Tibial nerve (tissue), 4 donors: Measurements from ENCODE around the gene LGR5. TPM values are rescaled to one million over a fixed set of nuclear protein-coding genes. Genes with fewer than 3 reads are reported as not detected.

Source experiments
- DNase-seq, 2 donors: peaks; one replicate each; pipeline ENCODE4 v3.0.0-alpha.2; 2019; ENCODE audit warnings: low spot score in 2 of 2
- H3K27ac ChIP-seq, 4 donors: fragments of 200-600 bp; sonication (generic) in 3 of 4; one replicate each; pipeline ENCODE4 v1.5.1; 2017 to 2019; ENCODE audit warnings: mild to moderate bottlenecking in 1 of 4
- H3K27me3 ChIP-seq, 2 donors: fragments of 200-600 bp; sonication (generic) in 1 of 2; one replicate each; pipeline versions ENCODE4 v1.5.1 to v1.6.0; 2017 to 2019
- H3K36me3 ChIP-seq, 3 donors: fragments of 200-600 bp; sonication (generic); one replicate each; pipeline ENCODE4 v1.5.1; 2018 to 2019
- H3K4me1 ChIP-seq, 4 donors: fragments of 200-600 bp; sonication (generic) in 3 of 4; one replicate each; pipeline ENCODE4 v1.5.1; 2017 to 2019
- H3K4me3 ChIP-seq, 4 donors: fragments of 200-600 bp; sonication (generic) in 3 of 4; one replicate each; pipeline ENCODE4 v1.5.1; 2017 to 2019; ENCODE audit warnings: mild to moderate bottlenecking in 1 of 4, moderate library complexity in 1 of 4
- H3K9me3 ChIP-seq, 4 donors: fragments of 200-600 bp; sonication (generic) in 3 of 4; one replicate each; pipeline ENCODE4 v1.5.1; 2017 to 2019
- CTCF ChIP-seq, 5 experiments: fragments of 200-600 bp in 3 of 5; fragments of 450-650 bp in 2 of 5; sonication (generic) in 3 of 5; IDR thresholded peaks; one replicate each; pipeline ENCODE4 v1.5.1; 2016 to 2019; ENCODE audit warnings: antibody characterized with exemption in 5 of 5, mild to moderate bottlenecking in 3 of 5, moderate library complexity in 2 of 5
- EP300 ChIP-seq, 2 donors: sonication (generic); formaldehyde crosslinking; IDR thresholded peaks; one replicate each; pipeline ENCODE4 v1.6.1; 2017; ENCODE audit warnings: antibody characterized with exemption in 2 of 2, mild to moderate bottlenecking in 1 of 2
- POLR2A ChIP-seq, 2 donors: fragments of 450-650 bp; IDR thresholded peaks; one replicate each; pipeline ENCODE4 v1.6.1; 2017; ENCODE audit warnings: antibody characterized with exemption in 2 of 2, mild to moderate bottlenecking in 2 of 2, moderate library complexity in 2 of 2
- WGBS, 2 donors: methylation state at CpG; one replicate each; pipeline ENCODE4 v1.1.5; 2018; 5-methylcytosine and 5-hydroxymethylcytosine counted together
- total RNA-seq, 4 donors: library from RNA; depleted of rRNA; stranded (reverse); fragments of >200 nt; gene quantifications; one replicate each; pipeline ENCODE4 v1.1.0, GENCODE V29; 2016

The LGR5 gene
- total RNA-seq, 4 donors from 2014 or later, result 1.6 to 11.1 (median 7.7) TPM

DNA sequence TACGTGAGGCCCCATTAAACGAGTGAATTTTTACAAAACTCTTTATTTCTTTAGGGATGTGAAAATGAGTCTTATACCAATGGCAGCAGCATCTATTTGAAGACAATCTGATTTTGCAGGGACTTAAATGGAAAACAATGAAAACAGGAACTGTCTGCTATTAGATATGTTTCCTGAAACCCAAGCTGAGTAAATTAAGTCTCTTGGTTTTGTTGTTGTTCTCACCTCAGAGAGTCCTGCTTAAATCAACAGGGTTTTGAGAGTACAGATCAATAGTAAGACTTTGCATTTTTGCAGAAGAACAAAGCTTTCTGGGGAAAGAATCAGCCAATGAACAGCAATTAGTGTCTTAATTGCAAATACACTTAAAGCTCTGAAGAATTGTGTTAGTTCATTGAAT lies 39.1 kb upstream of the LGR5 start:
- TF ChIP-seq POLR2A (IDR thresholded peaks at IDR 0.05) (no peak), EP300 (IDR thresholded peaks at IDR 0.05) (no peak), CTCF (IDR thresholded peaks at IDR 0.05) (no peak)
- Histone ChIP-seq H3K4me1 (no peaks in the 10 kb centered on the region), H3K4me3 (no peak overlapping the region), H3K27me3 (no peaks in the 10 kb centered on the region), H3K36me3 (no peaks in the 10 kb centered on the region), H3K27ac (no peak overlapping the region), H3K9me3 (peaks cover 0 to 9% (median 0%) of the 10 kb centered on the region in 4 donors)
- WGBS, 2 donors, result 75 to 82% methylated on average over 2 of the region's 2 CpGs
- DNase-seq, result no peak

GRCh38 chr12:71405884-71406283 lies 33.7 kb upstream of the LGR5 start:
- no peak overlapping the region for H3K4me3 ChIP-seq
- 88 to 94% methylated on average over 1 of the region's 1 CpG for WGBS, 2 donors
- no peaks in the 10 kb centered on the region for H3K36me3 ChIP-seq
- no peak for DNase-seq
- H3K27ac ChIP-seq, result no peak overlapping the region
- H3K4me1 ChIP-seq, result no peaks in the 10 kb centered on the region
- no peak for TF ChIP-seq EP300 (IDR thresholded peaks at IDR 0.05)
- TF ChIP-seq CTCF (IDR thresholded peaks at IDR 0.05), result no peak
- TF ChIP-seq POLR2A (IDR thresholded peaks at IDR 0.05), result no peak
- peaks cover 0 to 26% (median 2%) of the 10 kb centered on the region in 4 donors for H3K9me3 ChIP-seq
- no peaks in the 10 kb centered on the region for H3K27me3 ChIP-seq

GRCh38 chr12:71407732-71408131 lies 31.9 kb upstream of the LGR5 start:
- TF ChIP-seq CTCF (IDR thresholded peaks at IDR 0.05) (no peak), POLR2A (IDR thresholded peaks at IDR 0.05) (no peak), EP300 (IDR thresholded peaks at IDR 0.05) (no peak)
- peaks cover 0 to 37% (median 3%) of the 10 kb centered on the region in 4 donors for H3K9me3 ChIP-seq
- 86 to 92% methylated on average over 1 of the region's 1 CpG for WGBS, 2 donors

DNA sequence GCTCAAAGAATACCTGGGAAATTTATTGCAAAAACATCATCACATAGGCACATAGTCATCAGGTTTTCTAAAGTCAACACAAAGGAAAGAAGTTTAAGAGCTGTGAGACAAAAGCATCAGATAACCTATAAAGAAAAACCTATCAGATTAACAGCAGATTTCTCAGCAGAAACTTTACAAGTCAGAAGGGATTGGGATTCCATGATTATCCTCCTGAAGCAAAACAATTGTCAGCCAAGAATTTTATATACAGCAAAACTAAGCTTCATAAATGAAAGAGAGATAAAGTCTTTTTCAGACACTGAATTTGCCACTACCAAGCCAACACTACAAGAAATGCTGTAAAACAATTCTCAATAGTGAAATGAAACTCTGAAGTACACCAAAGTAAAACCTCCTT lies 28.8 kb upstream of the LGR5 start:
- H3K36me3 ChIP-seq, result no peaks in the 10 kb centered on the region
- H3K9me3 ChIP-seq, result peaks cover 0 to 36% (median 4%) of the 10 kb centered on the region in 4 donors
- DNase-seq, result no peak
- no peaks in the 10 kb centered on the region for H3K27me3 ChIP-seq
- no peak overlapping the region for H3K4me3 ChIP-seq
- H3K4me1 ChIP-seq, result peaks cover 0 to 5% (median 0%) of the 10 kb centered on the region in 4 donors
- no peak overlapping the region for H3K27ac ChIP-seq
- TF ChIP-seq EP300 (IDR thresholded peaks at IDR 0.05) (no peak), CTCF (IDR thresholded peaks at IDR 0.05) (no peak), POLR2A (IDR thresholded peaks at IDR 0.05) (no peak)

More at GRCh38 chr12:71407732-71408131, 31.9 kb upstream of the LGR5 start:
- Histone ChIP-seq H3K27me3 (no peaks in the 10 kb centered on the region), H3K36me3 (no peaks in the 10 kb centered on the region), H3K27ac (no peak overlapping the region), H3K4me3 (no peak overlapping the region), H3K4me1 (no peaks in the 10 kb centered on the region)
- DNase-seq, result no peak

DNA sequence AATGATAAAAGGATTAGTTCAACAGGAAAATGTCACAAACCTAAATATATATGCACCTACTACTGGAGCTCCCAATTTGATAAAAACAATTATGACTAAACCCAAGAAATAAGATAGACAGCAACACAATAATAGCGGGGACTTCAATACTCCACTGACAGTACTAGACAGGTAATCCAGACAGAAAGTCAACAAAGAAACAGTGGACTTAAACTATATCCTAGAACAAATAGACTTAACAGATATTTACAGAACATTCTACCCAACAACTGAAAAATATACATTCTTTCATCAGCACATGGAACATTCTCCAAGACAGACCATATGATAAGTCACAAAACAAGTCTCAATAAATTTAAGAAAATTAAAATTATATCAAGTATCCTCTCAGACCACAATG lies 28.0 kb upstream of the LGR5 start:
- Histone ChIP-seq H3K4me1 (peaks cover 0 to 5% (median 0%) of the 10 kb centered on the region in 4 donors), H3K36me3 (no peaks in the 10 kb centered on the region), H3K27me3 (no peaks in the 10 kb centered on the region), H3K27ac (no peak overlapping the region), H3K4me3 (no peak overlapping the region), H3K9me3 (peaks cover 0 to 36% (median 4%) of the 10 kb centered on the region in 4 donors)
- WGBS, 2 donors, result 98 to 100% methylated on average over 1 of the region's 1 CpG
- DNase-seq, result no peak
- TF ChIP-seq POLR2A (IDR thresholded peaks at IDR 0.05) (no peak), CTCF (IDR thresholded peaks at IDR 0.05) (no peak), EP300 (IDR thresholded peaks at IDR 0.05) (no peak)
